ENCODE measurements around the gene EHD1. TPM values are rescaled to one million over a fixed set of nuclear protein-coding genes. Genes with fewer than 3 reads are reported as not detected.

EHD1 gene
- total and polyA plus RNA-seq, 2 of the 8 experiments (the other 6 are each of a cell fraction or from before 2014, with no cell fraction given) = 31.5 to 42.9 TPM

DNA sequence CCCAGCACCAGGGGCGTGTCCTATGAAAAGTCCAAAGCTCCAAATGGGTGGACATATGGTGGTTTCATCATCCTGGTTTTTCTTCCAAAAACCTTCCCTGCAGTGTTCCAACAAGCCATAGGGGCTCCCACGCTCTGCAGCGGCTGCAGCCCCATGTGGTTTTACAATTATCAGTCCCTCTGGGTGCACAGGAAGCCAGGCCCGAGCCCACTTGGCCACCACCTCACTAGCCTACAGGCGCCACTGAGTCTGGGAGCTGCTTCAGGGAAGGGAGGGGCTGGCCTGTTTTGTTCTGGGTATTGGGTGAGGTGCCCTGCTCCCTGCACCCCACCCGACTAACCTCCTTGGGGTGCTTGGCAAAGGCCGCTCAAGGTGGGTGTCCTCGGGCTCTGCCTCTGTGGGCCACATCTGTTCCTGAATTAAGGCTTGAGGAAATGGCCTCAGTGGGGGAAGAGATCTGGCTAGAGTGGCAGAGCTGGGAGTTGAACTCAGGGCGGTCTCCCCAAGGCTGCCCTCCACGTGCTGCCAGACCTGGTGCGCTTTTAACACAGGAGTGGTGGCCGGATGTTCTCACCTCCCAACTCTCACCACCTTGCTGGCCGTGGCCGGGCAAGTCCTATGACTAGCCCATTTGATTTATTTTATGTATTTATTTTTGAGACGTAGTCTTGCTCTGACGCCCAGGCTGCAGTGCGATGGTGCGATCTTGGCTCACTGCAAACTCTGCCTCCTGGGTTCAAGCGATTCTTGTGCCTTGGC, 28.6 kb downstream of the EHD1 start (continued):
- TF ChIP-seq CTBP2 (IDR thresholded peaks at IDR 0.05; ENCODE audit: borderline replicate concordance, insufficient read depth, insufficient read length, low read length) (no peak), EZH2 (IDR thresholded peaks at IDR 0.05; ENCODE audit: low read depth, low read length, severe bottlenecking) (no peak), SRF (IDR thresholded peaks at IDR 0.05; ENCODE audit: low read depth, low read length) (no peak), ATF2 (IDR thresholded peaks at IDR 0.05; ENCODE audit: low read length) (no peak), RNF2 (IDR thresholded peaks at IDR 0.05; ENCODE audit: borderline replicate concordance, low read depth, low read length, missing control alignments, poor library complexity, severe bottlenecking) (no peak), HDAC6 (IDR thresholded peaks at IDR 0.05; ENCODE audit: low read depth, low read length) (no peak), HDAC2 (IDR thresholded peaks at IDR 0.05; ENCODE audit: borderline replicate concordance in 1 of 2, low read depth in 2 of 2, low read length in 2 of 2) (no peak), GABPA (IDR thresholded peaks at IDR 0.05; ENCODE audit: borderline replicate concordance, insufficient read depth, low read length) (no peak)
